ENCODE data around the gene DMRTA1.
A peak's percentile ranks its signal among the peaks of the same experiment; 100 is the strongest.

DNA sequence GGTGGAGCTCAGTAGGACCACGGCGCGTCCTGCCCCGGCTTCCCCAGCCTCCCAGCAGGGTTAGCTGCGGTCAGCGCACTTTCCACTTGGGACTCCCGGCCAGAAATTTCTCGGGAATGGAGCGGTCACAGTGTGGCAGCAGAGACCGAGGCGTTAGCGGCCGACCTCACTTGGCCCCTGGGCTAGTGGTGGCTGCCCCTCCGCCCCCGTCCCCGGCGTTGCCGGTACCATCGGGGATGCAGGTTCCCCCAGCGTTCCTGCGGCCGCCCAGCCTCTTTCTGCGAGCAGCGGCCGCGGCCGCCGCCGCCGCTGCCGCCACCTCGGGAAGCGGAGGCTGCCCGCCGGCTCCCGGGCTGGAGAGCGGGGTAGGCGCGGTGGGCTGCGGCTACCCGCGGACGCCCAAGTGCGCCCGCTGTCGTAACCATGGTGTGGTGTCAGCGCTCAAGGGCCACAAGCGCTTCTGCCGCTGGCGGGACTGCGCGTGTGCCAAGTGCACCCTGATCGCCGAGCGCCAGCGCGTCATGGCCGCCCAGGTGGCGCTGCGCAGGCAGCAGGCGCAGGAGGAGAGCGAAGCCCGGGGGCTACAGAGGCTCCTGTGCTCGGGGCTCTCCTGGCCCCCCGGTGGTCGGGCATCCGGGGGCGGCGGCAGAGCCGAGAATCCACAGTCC lies 460 bp downstream of the DMRTA1 start:
- TF ChIP-seq, protein P1, sequence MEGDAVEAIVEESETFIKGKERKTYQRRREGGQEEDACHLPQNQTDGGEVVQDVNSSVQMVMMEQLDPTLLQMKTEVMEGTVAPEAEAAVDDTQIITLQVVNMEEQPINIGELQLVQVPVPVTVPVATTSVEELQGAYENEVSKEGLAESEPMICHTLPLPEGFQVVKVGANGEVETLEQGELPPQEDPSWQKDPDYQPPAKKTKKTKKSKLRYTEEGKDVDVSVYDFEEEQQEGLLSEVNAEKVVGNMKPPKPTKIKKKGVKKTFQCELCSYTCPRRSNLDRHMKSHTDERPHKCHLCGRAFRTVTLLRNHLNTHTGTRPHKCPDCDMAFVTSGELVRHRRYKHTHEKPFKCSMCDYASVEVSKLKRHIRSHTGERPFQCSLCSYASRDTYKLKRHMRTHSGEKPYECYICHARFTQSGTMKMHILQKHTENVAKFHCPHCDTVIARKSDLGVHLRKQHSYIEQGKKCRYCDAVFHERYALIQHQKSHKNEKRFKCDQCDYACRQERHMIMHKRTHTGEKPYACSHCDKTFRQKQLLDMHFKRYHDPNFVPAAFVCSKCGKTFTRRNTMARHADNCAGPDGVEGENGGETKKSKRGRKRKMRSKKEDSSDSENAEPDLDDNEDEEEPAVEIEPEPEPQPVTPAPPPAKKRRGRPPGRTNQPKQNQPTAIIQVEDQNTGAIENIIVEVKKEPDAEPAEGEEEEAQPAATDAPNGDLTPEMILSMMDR (conservative IDR thresholded peaks at IDR 0.05 in 1 of 2, IDR thresholded peaks at IDR 0.05 in 1 of 2; ENCODE audit: low read depth in 1 of 2, low read length in 2 of 2) = no peak
- TF ChIP-seq EZH2 (IDR thresholded peaks at IDR 0.05; ENCODE audit: low read length, missing control alignments) = peak; percentile 76
